Hematopoietic multipotent progenitor cell treated with erythropoietin and hydrocortisone succinate and interleukin-3 and kit ligand, for 15 days (in vitro differentiated cells): ENCODE results near the gene SYNJ1.
A peak's percentile ranks its signal among the peaks of the same experiment; 100 is the strongest.
"Not testable (repeated sequence)": the region's sequence is repeated elsewhere in the genome, so short reads cannot be mapped to it uniquely, and the experiment has no call there.

ENCODE experiments used
- DNase-seq: peaks from one replicate; pipeline ENCODE4 v3.0.0-alpha.2; 2015; ENCODE audit warnings: low spot score

Gene SYNJ1, protein sequence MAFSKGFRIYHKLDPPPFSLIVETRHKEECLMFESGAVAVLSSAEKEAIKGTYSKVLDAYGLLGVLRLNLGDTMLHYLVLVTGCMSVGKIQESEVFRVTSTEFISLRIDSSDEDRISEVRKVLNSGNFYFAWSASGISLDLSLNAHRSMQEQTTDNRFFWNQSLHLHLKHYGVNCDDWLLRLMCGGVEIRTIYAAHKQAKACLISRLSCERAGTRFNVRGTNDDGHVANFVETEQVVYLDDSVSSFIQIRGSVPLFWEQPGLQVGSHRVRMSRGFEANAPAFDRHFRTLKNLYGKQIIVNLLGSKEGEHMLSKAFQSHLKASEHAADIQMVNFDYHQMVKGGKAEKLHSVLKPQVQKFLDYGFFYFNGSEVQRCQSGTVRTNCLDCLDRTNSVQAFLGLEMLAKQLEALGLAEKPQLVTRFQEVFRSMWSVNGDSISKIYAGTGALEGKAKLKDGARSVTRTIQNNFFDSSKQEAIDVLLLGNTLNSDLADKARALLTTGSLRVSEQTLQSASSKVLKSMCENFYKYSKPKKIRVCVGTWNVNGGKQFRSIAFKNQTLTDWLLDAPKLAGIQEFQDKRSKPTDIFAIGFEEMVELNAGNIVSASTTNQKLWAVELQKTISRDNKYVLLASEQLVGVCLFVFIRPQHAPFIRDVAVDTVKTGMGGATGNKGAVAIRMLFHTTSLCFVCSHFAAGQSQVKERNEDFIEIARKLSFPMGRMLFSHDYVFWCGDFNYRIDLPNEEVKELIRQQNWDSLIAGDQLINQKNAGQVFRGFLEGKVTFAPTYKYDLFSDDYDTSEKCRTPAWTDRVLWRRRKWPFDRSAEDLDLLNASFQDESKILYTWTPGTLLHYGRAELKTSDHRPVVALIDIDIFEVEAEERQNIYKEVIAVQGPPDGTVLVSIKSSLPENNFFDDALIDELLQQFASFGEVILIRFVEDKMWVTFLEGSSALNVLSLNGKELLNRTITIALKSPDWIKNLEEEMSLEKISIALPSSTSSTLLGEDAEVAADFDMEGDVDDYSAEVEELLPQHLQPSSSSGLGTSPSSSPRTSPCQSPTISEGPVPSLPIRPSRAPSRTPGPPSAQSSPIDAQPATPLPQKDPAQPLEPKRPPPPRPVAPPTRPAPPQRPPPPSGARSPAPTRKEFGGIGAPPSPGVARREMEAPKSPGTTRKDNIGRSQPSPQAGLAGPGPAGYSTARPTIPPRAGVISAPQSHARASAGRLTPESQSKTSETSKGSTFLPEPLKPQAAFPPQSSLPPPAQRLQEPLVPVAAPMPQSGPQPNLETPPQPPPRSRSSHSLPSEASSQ (N-terminal part only)

DNA sequence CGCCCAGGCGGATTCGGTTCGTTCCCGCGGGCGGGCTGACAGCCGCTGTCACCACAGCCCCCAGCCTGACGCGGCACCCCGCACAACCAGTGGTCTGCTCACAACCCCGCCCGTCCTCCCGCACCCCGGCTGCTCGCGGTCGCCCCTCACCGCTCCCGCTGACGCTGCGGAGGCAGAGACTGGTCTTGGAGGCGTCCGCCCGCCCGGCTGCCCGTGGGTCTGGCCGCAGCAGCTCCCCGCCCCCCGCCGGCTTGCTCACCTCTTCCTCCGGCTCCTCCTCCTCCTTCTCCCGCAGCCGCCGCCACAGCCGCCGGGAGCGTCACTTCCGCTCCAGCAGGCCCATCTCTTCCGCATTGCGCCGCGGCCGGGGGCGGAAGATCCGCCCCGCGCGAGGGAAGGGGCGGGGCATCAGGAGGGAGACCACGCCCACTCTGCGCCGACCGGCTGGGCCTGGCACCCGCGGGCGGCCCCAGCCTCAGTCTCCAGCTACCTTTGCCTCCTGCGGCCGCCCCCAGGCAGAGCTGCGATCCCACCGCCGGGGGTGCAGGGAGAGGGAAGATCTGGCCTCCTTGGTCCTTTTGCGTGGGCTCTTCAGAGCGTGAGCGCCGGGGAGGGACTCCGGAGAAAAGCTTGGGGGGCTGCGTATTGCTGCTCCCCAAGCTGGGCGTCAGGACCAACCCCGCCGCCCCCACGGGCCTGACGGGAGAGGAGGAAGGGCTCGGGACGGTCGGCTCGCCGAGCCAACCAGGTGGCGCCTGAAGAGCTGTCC is at the start of gene SYNJ1:
SYNJ1 (minus strand) TSS at position 327 of the 769 bp plus-strand sequence. CDS start 1,118 bp downstream, outside the sequence.
- peak; percentile 95 for DNase-seq

DNA sequence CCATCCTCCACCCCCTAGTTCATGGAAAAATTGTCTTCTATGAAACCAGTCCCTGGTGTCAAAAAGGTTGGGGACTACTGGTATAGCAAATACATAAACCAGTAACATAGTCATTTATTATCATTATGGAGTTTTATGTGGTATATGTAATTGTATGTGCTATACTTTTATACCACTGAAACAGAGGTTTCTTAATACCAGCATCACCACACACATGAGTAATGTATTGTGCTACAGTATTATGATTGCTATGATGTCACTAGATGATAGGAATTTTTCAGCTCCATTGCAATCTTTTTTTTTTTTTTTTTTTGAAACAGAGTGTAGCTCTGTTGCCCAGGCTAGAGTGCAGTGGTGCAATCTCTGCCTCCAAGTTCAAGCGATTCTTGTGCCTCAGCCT is 49.5 kb upstream of the SYNJ1 start:
- no peak for DNase-seq

DNA sequence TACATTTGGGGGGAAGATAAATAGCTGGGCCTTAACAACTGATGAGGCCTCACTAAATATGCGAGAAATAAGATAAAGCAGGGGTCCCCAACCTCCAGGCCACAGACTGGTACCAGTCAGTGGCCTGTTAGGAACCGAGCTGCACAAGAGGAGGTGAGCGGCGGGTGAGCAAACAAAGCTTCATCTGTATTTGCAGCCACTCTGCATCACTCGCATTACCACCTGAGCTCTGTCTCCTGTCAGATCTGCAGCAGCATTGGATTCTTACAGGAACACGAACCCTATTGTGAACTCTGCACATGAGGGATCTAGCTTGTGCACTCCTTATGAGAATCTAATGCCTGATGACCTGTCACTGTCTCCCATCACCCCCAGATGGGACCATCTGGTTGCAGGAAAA is 48.9 kb upstream of the SYNJ1 start:
- no peak for DNase-seq

DNA sequence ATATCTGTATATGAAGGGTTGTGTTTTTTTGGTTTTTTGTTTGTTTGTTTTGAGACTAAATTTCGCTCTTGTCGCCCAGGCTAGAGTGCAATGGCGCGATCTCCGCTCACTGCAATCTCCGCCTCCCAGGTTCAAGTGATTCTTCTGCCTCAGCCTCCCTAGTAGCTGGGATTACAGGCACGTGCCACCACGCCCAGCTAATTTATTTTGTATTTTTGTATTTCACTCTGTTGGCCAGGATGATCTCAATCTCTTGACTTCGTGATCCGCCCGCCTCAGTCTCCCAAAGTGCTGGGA is 45.2 kb upstream of the SYNJ1 start:
- DNase-seq, result not testable (repeated sequence)

DNA sequence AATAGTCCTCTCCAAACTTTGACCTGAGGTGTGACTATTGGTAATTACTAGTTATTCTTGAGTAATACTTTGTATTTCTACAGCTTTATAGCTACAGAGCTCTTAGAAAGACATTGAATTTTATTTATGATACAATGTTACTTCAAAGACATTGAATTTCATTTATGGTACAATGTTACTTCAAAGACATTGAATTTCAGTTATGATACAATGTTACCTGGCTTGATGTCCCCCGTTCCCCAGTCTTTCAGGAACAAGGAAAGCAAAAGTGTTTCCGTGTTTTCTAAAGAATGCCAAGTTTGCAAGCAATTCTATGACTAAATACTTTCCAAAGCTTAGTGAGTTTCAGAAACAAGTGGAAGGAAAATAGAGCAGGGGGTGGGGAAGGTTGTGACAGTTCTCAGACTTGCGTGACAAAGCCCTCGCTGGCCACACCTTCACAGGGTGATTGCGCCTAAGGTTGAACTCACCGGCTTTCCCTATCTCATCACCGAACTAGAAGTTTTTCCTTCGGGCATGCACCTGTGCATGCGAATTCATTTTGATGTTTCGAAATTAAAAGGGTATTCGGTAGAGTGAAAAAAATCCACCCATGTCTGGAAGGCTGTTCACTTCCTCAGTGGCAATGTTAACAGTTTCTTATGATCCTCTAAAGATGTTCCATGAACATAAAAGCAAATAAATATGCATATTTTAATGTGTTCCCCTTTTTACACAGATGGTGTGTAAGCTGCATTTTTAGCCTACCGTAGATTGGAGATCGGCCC is 44.7 kb upstream of the SYNJ1 start:
- DNase-seq, result peak; percentile 44

DNA sequence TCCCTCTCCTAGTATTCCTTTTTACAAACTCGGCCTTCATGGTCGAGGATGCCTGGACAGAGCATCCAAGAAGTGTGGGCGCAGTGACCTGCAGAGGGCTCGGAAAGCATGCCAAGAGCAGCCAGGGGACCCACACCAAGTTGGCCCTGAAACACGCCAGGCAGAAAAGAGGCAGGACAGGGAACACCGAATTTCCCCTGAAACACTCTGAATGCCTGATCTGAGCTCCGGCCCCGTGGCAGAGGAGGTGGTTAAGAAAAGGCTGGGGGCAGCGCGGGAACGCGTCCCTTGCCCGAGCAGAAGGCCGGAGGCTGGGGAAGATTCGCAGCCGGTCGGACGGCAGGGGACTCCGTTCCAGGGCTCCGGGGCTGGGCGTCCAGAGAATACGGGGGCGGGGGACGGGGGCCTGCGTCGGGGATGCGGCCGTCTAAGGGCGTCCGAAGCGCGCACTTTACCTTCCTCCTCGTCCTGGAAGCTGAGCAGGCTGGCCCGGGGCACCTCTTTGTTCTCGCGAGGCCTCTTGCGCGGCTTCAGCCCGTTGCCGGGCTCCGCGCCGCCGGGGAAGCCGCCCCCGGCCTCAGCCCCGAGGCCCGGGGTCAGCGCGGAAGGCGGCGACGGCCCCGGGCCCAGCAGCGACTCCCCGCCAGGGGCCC is 43.2 kb upstream of the SYNJ1 start:
- peak; percentile 6 for DNase-seq

DNA sequence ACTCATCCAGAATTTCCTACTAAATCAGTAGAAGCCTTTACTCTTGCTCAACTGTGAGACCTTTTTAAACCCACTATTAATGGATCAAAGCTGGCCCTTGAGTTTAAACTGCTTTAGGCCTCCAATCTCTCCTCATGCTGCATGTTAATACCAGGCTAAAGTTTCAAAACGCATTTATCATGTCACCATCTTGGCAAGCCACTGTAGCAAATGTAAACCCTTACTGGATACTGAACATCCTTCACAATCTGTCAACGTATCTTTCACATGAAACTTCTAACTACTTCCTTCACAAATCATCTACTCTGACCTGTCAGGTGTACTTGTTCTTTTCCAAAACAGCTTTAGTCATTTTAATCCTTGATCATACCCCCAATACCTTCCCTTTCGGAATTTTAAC is 40.7 kb upstream of the SYNJ1 start:
- DNase-seq, result no peak

DNA sequence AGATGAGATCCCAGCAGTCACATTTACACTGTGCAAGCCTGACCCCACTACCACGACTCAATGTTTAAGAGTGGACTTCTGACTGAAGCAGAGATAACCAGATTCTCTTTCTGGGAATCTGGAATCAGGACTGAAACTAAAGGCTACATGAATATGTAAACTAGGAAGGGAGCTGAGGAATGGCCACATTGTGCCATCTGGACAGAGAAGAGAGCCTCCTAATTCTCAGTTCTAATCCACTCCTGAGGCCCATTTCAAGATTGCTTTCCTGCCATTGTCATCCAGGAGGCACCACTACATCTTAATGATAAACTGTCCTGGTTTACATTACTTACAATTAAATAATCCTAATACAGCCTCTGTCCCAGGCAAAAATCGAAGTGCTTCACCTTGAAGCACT is 37.2 kb upstream of the SYNJ1 start:
- DNase-seq, result no peak

DNA sequence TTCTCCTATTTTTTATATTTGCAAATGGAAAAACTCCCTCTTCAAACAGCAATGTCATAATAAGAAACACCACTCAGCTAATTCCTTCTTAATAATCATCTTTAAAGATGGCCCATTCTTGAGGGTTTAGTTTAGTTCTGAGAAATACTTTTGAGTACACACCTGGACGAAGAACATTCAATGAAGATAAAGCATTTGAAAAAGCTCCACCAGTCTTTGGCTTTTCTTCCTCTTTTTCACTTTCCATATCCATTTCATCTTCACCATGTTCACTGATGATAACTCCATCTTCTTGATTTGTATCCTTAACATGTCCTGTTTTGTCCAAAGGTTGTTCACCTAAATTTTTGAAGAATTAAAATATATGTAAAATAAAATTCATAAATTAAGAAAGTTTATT is 36.4 kb upstream of the SYNJ1 start:
- DNase-seq, result no peak

DNA sequence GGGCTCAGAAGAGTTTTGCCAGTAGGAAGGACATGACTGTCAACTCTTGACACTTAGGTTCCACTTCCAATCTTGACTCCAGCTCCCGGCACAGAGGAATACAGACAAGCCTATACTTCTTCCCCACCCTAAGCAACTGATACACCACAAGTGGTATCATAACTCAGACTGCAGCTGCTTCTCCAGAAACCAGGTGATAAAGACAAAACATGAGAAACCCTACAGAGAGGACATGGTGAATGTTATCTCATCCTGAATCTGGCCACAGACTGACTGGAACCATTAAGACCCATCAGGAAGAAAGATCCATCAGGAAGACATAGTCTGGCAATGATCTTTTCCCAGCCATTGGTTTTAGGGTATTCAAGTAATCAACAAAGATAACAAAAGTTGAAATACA is 30.0 kb upstream of the SYNJ1 start:
- DNase-seq, result no peak

DNA sequence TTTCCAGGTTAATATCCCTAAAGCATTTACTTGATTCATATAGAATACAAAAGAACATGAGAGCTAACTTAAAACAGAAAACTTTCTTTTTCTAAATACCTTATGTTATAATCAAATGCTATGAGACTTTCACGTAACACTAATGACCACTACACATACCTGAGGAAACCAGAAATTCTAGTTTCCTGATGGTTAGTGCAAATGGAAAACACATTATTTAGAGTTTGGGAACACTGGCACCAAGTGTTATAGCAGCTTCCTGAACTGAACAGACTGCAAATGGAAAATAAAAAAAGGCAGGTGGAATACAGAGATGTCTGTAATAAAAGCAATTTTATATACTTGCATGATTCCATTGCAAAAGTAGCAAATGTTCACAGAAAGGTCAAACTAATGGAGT is 28.3 kb upstream of the SYNJ1 start:
- no peak for DNase-seq

DNA sequence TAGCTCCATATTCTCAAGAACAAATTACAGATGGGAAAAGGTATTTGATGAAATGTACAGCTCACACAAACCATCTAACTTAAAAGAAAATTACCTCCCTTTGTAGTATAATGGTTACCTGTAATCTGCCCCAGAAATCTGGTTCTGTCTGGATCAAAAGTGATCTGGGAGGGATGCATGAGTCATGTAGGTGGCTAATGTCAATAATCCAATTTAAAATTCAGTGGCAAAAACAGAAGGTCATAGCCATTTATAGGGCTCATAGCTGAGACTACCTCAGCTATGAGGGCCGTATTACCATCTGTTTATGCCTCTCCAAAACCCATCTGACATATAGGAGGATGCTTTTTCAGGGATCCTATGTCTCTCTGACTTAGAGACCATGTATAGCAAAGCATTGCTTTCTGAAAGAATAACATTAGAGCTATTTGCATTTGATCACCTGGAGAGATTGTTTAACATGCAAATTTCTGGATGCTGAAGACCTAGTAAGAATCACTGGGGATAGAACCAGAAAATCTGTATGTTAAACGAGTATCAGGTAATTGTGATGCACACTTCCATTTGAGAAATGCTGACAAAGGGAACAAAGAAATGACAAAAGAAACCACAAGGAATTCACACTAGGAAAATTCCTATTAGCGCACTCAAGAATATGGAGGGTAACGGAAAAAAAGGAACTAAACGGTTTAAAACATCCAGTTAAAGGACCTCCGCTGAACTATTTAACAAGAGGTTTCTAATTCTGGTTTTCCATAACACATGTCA is 26.2 kb upstream of the SYNJ1 start:
- no peak for DNase-seq

DNA sequence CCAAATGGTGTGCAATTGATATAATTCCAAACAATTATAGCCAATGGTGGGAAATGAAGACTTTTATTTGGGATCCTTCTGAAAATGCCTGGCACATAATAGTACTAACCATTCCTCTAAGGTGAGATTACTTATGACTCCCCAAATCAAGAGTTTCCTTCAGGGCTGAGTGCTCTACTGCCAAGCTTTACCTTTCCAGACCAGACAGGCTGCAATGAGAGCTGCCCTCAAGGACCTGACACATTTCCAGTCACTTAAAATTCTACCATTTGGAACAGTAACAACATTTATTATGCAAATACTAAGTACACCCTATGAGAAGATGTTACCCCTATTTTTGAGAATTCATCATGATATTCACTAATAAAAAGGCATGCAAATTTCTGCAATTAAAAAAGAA is 22.6 kb upstream of the SYNJ1 start:
- DNase-seq, result no peak

DNA sequence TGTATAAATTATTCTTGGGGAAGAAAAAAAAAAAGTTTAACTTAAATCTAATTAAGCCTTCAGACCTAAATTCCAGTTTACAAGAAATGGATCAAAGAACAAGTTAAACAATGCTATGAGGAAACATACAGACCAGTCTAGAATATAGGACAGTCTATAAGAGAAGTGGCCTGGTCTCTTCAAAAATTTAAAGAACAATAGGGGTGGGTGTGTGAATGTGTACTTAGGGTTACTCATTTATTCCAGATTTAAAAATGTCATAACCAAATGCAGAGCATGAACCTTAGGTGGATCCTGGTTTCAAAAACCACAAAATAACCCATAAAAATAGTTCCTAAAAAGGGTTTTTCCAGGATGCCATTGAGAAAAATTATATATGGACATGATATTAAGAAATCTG is 21.8 kb upstream of the SYNJ1 start:
- no peak for DNase-seq

DNA sequence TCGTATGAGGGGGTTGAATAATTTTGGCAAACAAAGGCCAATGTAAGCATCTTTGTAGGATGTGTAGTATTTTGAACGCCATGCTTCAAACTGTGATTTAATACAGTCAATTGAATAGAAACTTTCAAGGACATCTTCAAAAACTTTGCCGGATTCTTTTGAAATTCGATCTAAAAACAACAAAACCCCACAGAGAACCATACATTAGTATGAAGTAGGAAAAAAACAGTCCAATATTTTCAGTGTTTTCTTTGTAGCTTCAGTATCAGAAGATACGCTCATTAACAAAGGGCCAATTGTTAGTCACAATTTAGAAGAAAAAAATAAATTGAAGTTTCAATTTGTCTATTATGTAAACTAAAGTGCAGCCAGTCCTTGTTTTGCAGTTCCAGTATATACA is 20.7 kb upstream of the SYNJ1 start:
- DNase-seq, result no peak

DNA sequence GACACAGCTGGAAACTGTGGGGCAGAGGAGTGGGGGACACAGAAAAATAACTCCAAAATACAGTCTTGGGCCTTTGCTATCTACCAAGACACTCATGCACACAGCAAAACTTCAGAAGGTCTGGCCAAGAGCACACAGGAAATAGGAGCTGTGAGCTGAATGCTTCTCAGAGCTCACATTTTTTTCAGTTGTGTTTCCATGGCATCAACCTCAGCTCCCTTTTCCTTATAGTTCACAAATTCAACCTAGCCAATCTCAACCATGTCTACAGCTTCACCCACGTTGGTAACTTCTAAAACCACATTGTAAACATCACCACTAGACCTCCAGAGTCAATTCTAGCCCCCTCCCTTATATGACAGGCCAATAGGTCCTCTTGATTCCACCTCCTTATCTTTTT is 19.6 kb upstream of the SYNJ1 start:
- no peak for DNase-seq

DNA sequence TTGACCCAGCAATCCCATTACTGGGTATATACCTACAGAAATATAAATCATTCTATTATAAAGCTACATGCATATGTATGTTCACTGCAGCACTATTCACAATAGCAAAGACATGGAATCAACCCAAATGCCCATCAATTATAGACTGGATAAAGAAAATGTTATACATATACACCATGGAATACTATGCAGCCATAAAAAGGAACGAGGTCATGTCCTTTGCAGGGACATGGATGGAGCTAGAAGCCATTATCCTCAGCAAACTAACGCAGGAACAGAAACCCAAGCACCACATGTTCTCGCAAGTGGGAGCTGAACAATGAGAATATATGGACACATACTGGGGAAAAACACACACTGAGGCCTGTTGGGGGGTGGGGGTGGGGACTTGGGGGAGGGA is 18.9 kb upstream of the SYNJ1 start:
- not testable (repeated sequence) for DNase-seq

DNA sequence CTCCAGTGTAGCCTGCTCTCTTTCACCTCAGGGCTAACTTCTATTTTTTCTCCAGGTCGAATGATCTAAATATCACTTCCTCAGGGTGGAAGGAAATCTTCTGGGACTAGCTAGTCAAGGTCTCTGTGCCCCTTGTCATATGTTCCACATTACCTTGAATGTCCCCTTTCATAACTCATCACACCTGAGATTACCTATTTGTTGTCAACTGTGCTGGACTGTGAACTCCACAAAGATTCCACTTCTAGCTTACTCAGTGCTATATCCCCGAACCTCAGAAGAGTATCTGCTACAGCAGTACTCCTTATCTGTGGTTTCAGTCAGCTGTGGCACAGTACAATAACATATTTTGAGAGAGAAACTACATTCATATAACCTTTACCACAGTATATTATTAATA is 14.6 kb upstream of the SYNJ1 start:
- DNase-seq, result no peak

DNA sequence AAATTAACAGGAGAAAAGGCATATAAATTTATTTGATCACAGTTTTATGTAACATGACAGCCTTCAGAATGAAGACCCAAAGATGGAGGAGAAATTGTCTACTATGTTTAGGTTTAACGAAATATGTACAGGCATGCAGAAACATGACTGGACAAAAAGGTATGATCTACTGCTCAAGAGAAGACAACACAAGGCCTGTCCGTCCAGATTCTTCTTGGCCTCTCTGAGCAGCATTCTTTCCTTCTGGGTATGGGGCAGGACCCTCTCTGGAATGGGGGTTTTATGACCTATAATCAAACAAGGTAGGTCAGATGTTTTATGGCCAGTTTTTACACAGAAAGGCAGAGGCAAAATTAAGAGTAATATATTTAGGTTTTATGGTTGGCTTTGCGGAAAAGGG is 13.5 kb upstream of the SYNJ1 start:
- no peak for DNase-seq

DNA sequence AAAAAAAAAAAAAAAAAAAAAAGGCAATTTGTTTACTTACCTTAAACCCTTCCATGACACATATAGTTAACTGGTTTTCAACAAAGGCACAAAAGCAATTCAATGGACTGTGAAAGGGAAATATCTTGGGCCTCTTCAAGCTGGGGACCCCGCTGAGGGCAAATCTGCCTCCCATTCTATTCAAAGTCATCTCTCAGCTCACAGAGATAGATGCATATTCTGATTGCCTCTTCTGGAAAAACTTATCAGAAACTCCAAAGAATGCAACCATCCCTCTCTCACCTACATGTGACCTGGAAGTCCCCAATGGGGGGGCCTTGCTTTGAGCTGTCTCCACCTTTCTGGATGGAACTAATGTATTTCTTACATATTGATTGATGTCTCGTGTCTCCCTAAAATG is 12.1 kb upstream of the SYNJ1 start:
- DNase-seq, result no peak
